ENCODE measurements around the gene ZBP1.

GRCh38 chr20:57616143-57616951 lies 3.9 kb downstream of the ZBP1 start:
- no peak for TF ChIP-seq REST (IDR thresholded peaks at IDR 0.05; ENCODE audit: low read depth, low read length)
- TF ChIP-seq HCFC1 (IDR thresholded peaks at IDR 0.05; ENCODE audit: low read length): no peak
